Activated T-helper 2 cell treated with anti-CD3 and anti-CD28 coated beads, Interferon-gamma antibody, Interleukin-2, Interleukin-4, amounts not matched to agents 10 μg/mL and 5 μg/mL and 100 μg/mL, durations not matched to agents 14 hours and 24 hours and 36 hours (primary cell): ENCODE measurements around the gene SLC22A3. TPM values are rescaled to one million over a fixed set of nuclear protein-coding genes. Genes with fewer than 3 reads are reported as not detected.

Source experiments
- DNase-seq: peaks from one replicate; pipeline ENCODE4 v3.0.0; 2021; ENCODE audit warnings: low spot score
- H3K27ac Mint-ChIP-seq: one replicate; pipeline ENCODE4 v1.8.0; 2021; ENCODE audit warnings: mixed read lengths
- H3K27me3 Mint-ChIP-seq: one replicate; pipeline ENCODE4 v1.8.0; 2021; ENCODE audit warnings: low read depth, mixed read lengths
- H3K36me3 Mint-ChIP-seq: one replicate; pipeline ENCODE4 v1.8.0; 2021; ENCODE audit warnings: low read depth, mixed read lengths
- H3K4me1 Mint-ChIP-seq: one replicate; pipeline ENCODE4 v1.8.0; 2021; ENCODE audit warnings: low read depth, mixed read lengths
- H3K4me3 Mint-ChIP-seq: one replicate; pipeline ENCODE4 v1.8.0; 2021; ENCODE audit warnings: low read depth, mild to moderate bottlenecking, moderate library complexity, mixed read lengths
- H3K9me3 Mint-ChIP-seq: one replicate; pipeline ENCODE4 v1.8.0; 2021; ENCODE audit warnings: mixed read lengths
- intact Hi-C: fragments of 100-400 bp; cut with micrococcal nuclease; formaldehyde crosslinking; loops from one replicate; pipeline ENCODE4 v1.15.1; 2023
- total RNA-seq: library from RNA; stranded (reverse); gene quantifications from 2 replicates; pipeline ENCODE4 v1.2.3, GENCODE V29; 2022

Gene SLC22A3
- total RNA-seq, 1 donor from 2014 or later: not detected

GRCh38 chr6:160321729-160322505 lies 26.3 kb upstream of the SLC22A3 start:
- intact Hi-C loops: no loop called here
- H3K27me3 Mint-ChIP-seq: peaks cover 5% of the 10 kb centered on the region
- no peak for DNase-seq
- H3K36me3 Mint-ChIP-seq: no peaks in the 10 kb centered on the region
- no peak overlapping the region for H3K4me3 Mint-ChIP-seq
- H3K9me3 Mint-ChIP-seq: no peaks in the 10 kb centered on the region
- H3K27ac Mint-ChIP-seq: no peak overlapping the region
- no peaks in the 10 kb centered on the region for H3K4me1 Mint-ChIP-seq

GRCh38 chr6:160327981-160328380 lies 20.2 kb upstream of the SLC22A3 start:
- intact Hi-C loops: no loop called here
- DNase-seq: no peak
- no peaks in the 10 kb centered on the region for H3K9me3 Mint-ChIP-seq
- H3K4me1 Mint-ChIP-seq: no peaks in the 10 kb centered on the region
- H3K27me3 Mint-ChIP-seq: peaks cover 11% of the 10 kb centered on the region
- no peak overlapping the region for H3K4me3 Mint-ChIP-seq
- H3K36me3 Mint-ChIP-seq: no peaks in the 10 kb centered on the region
- no peak overlapping the region for H3K27ac Mint-ChIP-seq

GRCh38 chr6:160328447-160328846 lies 19.7 kb upstream of the SLC22A3 start:
- Mint-ChIP-seq H3K4me3 (no peak overlapping the region), H3K27ac (no peak overlapping the region), H3K27me3 (peaks cover 15% of the 10 kb centered on the region), H3K4me1 (no peaks in the 10 kb centered on the region), H3K36me3 (no peaks in the 10 kb centered on the region), H3K9me3 (no peaks in the 10 kb centered on the region)
- no peak for DNase-seq
- intact Hi-C loops: no loop called here

- Mint-ChIP-seq H3K9me3 (no peaks in the 10 kb centered on the region), H3K4me1 (no peaks in the 10 kb centered on the region), H3K27me3 (peaks cover 15% of the 10 kb centered on the region), H3K36me3 (no peaks in the 10 kb centered on the region), H3K4me3 (no peak overlapping the region), H3K27ac (no peak overlapping the region)
- intact Hi-C loops: no loop called here
- DNase-seq: no peak
Observed at GRCh38 chr6:160329188-160329587, 19.0 kb upstream of the SLC22A3 start.

- no peak for DNase-seq
- H3K27me3 Mint-ChIP-seq: peaks cover 15% of the 10 kb centered on the region
- no peak overlapping the region for H3K4me3 Mint-ChIP-seq
Observed at GRCh38 chr6:160330619-160331018, 17.6 kb upstream of the SLC22A3 start.

GRCh38 chr6:160331204-160331603 lies 17.0 kb upstream of the SLC22A3 start:
- Mint-ChIP-seq H3K27me3 (peaks cover 15% of the 10 kb centered on the region), H3K9me3 (no peaks in the 10 kb centered on the region), H3K4me3 (no peak overlapping the region), H3K36me3 (no peaks in the 10 kb centered on the region), H3K27ac (no peak overlapping the region), H3K4me1 (no peaks in the 10 kb centered on the region)
- DNase-seq: no peak
- intact Hi-C loops: no loop called here

More at GRCh38 chr6:160330619-160331018, 17.6 kb upstream of the SLC22A3 start:
- no peaks in the 10 kb centered on the region for H3K36me3 Mint-ChIP-seq
- H3K9me3 Mint-ChIP-seq: no peaks in the 10 kb centered on the region
- no peaks in the 10 kb centered on the region for H3K4me1 Mint-ChIP-seq
- intact Hi-C loops: no loop called here
- H3K27ac Mint-ChIP-seq: no peak overlapping the region

GRCh38 chr6:160331753-160332152 lies 16.4 kb upstream of the SLC22A3 start:
- Mint-ChIP-seq H3K4me3 (no peak overlapping the region), H3K27ac (no peak overlapping the region), H3K9me3 (no peaks in the 10 kb centered on the region), H3K27me3 (peaks cover 15% of the 10 kb centered on the region), H3K4me1 (no peaks in the 10 kb centered on the region), H3K36me3 (no peaks in the 10 kb centered on the region)
- DNase-seq: no peak
- intact Hi-C loops: no loop called here

- H3K36me3 Mint-ChIP-seq: no peaks in the 10 kb centered on the region
- no peak overlapping the region for H3K27ac Mint-ChIP-seq
- no peak for DNase-seq
- no peaks in the 10 kb centered on the region for H3K4me1 Mint-ChIP-seq
- H3K4me3 Mint-ChIP-seq: no peak overlapping the region
- H3K9me3 Mint-ChIP-seq: no peaks in the 10 kb centered on the region
- intact Hi-C loops: no loop called here
- peaks cover 18% of the 10 kb centered on the region for H3K27me3 Mint-ChIP-seq
Observed at GRCh38 chr6:160333101-160333500, 15.1 kb upstream of the SLC22A3 start.

GRCh38 chr6:160333841-160334240 lies 14.3 kb upstream of the SLC22A3 start:
- no peak overlapping the region for H3K4me3 Mint-ChIP-seq
- intact Hi-C loops: no loop called here
- no peaks in the 10 kb centered on the region for H3K36me3 Mint-ChIP-seq
- H3K27me3 Mint-ChIP-seq: peaks cover 18% of the 10 kb centered on the region
- no peak for DNase-seq
- no peaks in the 10 kb centered on the region for H3K9me3 Mint-ChIP-seq
- H3K4me1 Mint-ChIP-seq: no peaks in the 10 kb centered on the region
- H3K27ac Mint-ChIP-seq: no peak overlapping the region

GRCh38 chr6:160336200-160336599 lies 12.0 kb upstream of the SLC22A3 start:
- Mint-ChIP-seq H3K4me1 (no peaks in the 10 kb centered on the region), H3K9me3 (no peaks in the 10 kb centered on the region), H3K36me3 (no peaks in the 10 kb centered on the region), H3K27me3 (peaks cover 13% of the 10 kb centered on the region), H3K27ac (no peak overlapping the region), H3K4me3 (no peak overlapping the region)
- intact Hi-C loops: no loop called here
- DNase-seq: no peak

GRCh38 chr6:160337301-160337700 lies 10.9 kb upstream of the SLC22A3 start:
- Mint-ChIP-seq H3K4me1 (no peaks in the 10 kb centered on the region), H3K4me3 (no peak overlapping the region), H3K27ac (no peak overlapping the region), H3K36me3 (no peaks in the 10 kb centered on the region), H3K27me3 (peaks cover 11% of the 10 kb centered on the region), H3K9me3 (no peaks in the 10 kb centered on the region)
- DNase-seq: no peak
- intact Hi-C loops: no loop called here

- intact Hi-C loops: no loop called here
- Mint-ChIP-seq H3K27me3 (peaks cover 11% of the 10 kb centered on the region), H3K36me3 (no peaks in the 10 kb centered on the region), H3K27ac (no peak overlapping the region), H3K4me1 (no peaks in the 10 kb centered on the region), H3K9me3 (no peaks in the 10 kb centered on the region), H3K4me3 (no peak overlapping the region)
- no peak for DNase-seq
Observed at GRCh38 chr6:160337991-160338390, 10.2 kb upstream of the SLC22A3 start.

GRCh38 chr6:160343144-160343543 lies 5.0 kb upstream of the SLC22A3 start:
- no peak overlapping the region for H3K4me3 Mint-ChIP-seq
- intact Hi-C loops: no loop called here
- no peak for DNase-seq
- H3K27ac Mint-ChIP-seq: no peak overlapping the region
- H3K4me1 Mint-ChIP-seq: no peaks in the 10 kb centered on the region
- H3K36me3 Mint-ChIP-seq: no peaks in the 10 kb centered on the region
- no peaks in the 10 kb centered on the region for H3K9me3 Mint-ChIP-seq
- H3K27me3 Mint-ChIP-seq: peaks cover 34% of the 10 kb centered on the region
